Suprapubic skin (tissue), 4 donors: Measurements from ENCODE around the gene ZNRF4.

ENCODE experiments used
- POLR2A ChIP-seq, 2 donors: fragments of 450-650 bp; IDR thresholded peaks; one replicate each; pipeline ENCODE4 v1.6.1; 2017; ENCODE audit warnings: antibody characterized with exemption in 2 of 2, mild to moderate bottlenecking in 2 of 2, moderate library complexity in 2 of 2
- POLR2AphosphoS5 ChIP-seq, 3 donors: sonication (generic); formaldehyde crosslinking; IDR thresholded peaks; one replicate each; pipeline ENCODE4 v1.6.1; 2017; ENCODE audit warnings: antibody characterized with exemption in 3 of 3
- TF ChIP-seq, protein P1 (sequence below), 2 donors: fragments of 200-600 bp in 1 of 2; fragments of 450-650 bp in 1 of 2; sonication (generic) in 1 of 2; IDR thresholded peaks; one replicate each; pipeline ENCODE4 v1.5.1; 2016 to 2019; ENCODE audit warnings: antibody characterized with exemption in 2 of 2, mild to moderate bottlenecking in 1 of 2, moderate library complexity in 1 of 2

DNA sequence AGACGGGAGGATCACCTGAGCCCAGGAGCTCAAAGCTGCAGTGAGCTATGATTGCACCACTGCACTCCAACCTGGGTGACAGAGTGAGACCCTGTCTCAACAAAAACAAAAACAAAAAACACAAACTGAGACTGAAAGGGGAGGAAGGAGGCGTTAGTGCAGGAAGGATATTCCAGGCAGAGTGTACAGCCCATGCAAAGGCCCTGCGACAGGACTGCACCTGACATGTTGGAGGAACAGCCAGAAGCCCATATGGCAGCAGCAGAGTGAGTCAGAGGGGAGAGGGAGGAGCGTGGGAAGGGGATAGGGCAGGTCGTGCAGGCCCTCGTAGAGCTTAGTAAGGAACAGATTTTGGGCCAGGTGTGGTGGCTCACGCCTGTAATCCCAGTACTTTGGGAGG lies 3.2 kb downstream of the ZNRF4 start:
- TF ChIP-seq, protein P1, sequence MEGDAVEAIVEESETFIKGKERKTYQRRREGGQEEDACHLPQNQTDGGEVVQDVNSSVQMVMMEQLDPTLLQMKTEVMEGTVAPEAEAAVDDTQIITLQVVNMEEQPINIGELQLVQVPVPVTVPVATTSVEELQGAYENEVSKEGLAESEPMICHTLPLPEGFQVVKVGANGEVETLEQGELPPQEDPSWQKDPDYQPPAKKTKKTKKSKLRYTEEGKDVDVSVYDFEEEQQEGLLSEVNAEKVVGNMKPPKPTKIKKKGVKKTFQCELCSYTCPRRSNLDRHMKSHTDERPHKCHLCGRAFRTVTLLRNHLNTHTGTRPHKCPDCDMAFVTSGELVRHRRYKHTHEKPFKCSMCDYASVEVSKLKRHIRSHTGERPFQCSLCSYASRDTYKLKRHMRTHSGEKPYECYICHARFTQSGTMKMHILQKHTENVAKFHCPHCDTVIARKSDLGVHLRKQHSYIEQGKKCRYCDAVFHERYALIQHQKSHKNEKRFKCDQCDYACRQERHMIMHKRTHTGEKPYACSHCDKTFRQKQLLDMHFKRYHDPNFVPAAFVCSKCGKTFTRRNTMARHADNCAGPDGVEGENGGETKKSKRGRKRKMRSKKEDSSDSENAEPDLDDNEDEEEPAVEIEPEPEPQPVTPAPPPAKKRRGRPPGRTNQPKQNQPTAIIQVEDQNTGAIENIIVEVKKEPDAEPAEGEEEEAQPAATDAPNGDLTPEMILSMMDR (IDR thresholded peaks at IDR 0.05) = no peak
- TF ChIP-seq POLR2A (IDR thresholded peaks at IDR 0.05) = no peak
- no peak for TF ChIP-seq POLR2AphosphoS5 (IDR thresholded peaks at IDR 0.05)
